Measurements from ENCODE around the gene CHST11.

CHST11 gene

DNA sequence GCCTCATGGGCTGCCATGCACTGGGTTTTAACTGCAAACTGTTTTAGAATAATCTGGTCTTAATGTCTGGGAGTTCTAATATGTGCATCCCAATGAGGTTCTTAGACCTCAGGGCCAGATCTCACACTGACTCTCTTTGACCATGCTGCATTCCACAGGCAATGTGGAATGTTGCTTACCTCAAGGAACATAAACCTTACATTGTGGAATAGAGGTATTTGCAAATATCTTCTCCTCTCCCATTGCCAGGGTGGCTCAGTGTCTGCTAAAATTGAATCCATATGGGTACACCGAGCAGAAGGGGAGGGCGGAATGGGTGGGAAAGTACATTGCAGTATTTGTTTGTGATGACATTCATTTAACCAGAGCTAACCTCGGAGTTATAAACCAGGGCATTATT is 78.6 kb downstream of the CHST11 start:
- Histone ChIP-seq H4K20me1 (peaks cover 100% of the 10 kb centered on the region), H3K4me2 (peak overlapping the region; percentile 62; the same call in 1 of the 2 replicates), H3K36me3 (peaks cover 38% of the 10 kb centered on the region), H3K9me3 (peaks cover 8% of the 10 kb centered on the region), H3K27ac (no peak overlapping the region), H3K27me3 (no peaks in the 10 kb centered on the region), H3K4me1 (peaks cover 60% of the 10 kb centered on the region), H3K4me3 (no peak overlapping the region), H3K9ac (no peak overlapping the region)
- TF ChIP-seq Cebpa-rat (IDR thresholded peaks at IDR 0.05): no peak

- Histone ChIP-seq H3K4me3 (no peak overlapping the region), H3K9me3 (no peaks in the 10 kb centered on the region), H3K9ac (no peak overlapping the region), H3K4me1 (peaks cover 55% of the 10 kb centered on the region), H3K4me2 (peak overlapping the region; percentile 62), H3K27me3 (no peaks in the 10 kb centered on the region), H3K27ac (peak overlapping the region; percentile 50; the same call in 1 of the 2 replicates), H4K20me1 (peaks cover 100% of the 10 kb centered on the region), H3K36me3 (peaks cover 34% of the 10 kb centered on the region)
- no peak for TF ChIP-seq Cebpa-rat (IDR thresholded peaks at IDR 0.05)
Measured at GRCh38 chr12:104536841-104537240, 80.1 kb downstream of the CHST11 start.

- Histone ChIP-seq H3K4me2 (no peak overlapping the region), H3K27ac (no peak overlapping the region), H4K20me1 (peaks cover 100% of the 10 kb centered on the region), H3K36me3 (peaks cover 41% of the 10 kb centered on the region), H3K27me3 (no peaks in the 10 kb centered on the region), H3K4me3 (no peak overlapping the region), H3K9me3 (peaks cover 11% of the 10 kb centered on the region), H3K9ac (no peak overlapping the region), H3K4me1 (peaks cover 43% of the 10 kb centered on the region)
- no peak for TF ChIP-seq Cebpa-rat (IDR thresholded peaks at IDR 0.05)
Measured at GRCh38 chr12:104538056-104538455, 81.3 kb downstream of the CHST11 start.

DNA sequence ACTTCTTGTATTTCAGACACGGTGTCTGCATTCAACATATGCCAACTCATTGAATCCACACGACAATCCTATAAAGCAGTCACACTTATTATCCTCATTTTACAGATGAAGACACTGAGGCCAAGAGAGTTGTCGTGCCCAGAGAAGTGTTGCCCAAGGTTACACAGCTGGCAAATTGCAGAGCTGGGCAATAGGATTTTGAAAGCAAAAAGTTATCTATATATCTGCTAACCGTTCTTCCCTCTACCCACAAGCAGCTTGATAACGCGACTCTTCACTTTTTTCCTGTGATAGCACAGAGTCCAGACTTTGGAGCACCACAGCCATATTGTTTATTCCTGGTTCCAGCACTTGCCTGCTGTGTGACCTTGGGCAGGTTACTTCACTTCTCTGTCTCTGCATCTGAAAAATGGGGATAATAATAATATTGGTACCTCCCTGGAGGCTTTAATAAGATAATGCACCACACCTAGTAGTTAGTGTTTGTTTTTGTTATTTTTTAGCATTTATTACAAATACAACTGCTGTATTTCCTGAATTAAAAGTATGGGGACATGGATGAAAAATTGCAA is 82.2 kb downstream of the CHST11 start:
- H3K27me3 ChIP-seq: no peaks in the 10 kb centered on the region
- peaks cover 13% of the 10 kb centered on the region for H3K9me3 ChIP-seq
- H3K4me1 ChIP-seq: peaks cover 34% of the 10 kb centered on the region
- TF ChIP-seq Cebpa-rat (IDR thresholded peaks at IDR 0.05): no peak
- peaks cover 45% of the 10 kb centered on the region for H3K36me3 ChIP-seq
- H3K9ac ChIP-seq: no peak overlapping the region
- peaks cover 100% of the 10 kb centered on the region for H4K20me1 ChIP-seq
- no peak overlapping the region for H3K4me3 ChIP-seq
- H3K4me2 ChIP-seq: no peak overlapping the region
- H3K27ac ChIP-seq: no peak overlapping the region

DNA sequence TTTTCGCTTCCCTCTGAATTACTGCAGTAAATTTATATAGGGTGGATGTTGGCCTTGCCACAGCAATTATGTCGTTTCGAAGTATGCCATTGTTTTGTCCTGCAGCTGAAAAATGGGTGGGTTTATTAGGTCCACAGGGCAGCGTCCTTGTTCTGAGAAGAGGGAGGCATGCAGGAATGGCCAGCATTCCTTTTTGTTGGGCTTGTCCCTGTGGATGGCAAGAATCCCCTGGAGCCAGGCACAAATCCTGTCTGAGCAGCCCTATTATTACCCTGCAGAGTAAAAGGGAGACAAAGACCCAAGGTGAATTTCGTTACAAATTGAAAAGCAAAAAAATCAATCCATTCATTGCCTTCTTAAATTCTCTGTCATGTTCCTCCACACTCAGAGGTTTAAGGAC is 88.1 kb downstream of the CHST11 start:
- H3K27ac ChIP-seq: peak overlapping the region; percentile 28; the same call in 1 of the 2 replicates
- no peak overlapping the region for H3K4me3 ChIP-seq
- H3K4me1 ChIP-seq: peaks cover 30% of the 10 kb centered on the region
- H3K4me2 ChIP-seq: peak overlapping the region; percentile 54
- H3K9me3 ChIP-seq: peaks cover 13% of the 10 kb centered on the region
- no peak overlapping the region for H3K9ac ChIP-seq
- H3K36me3 ChIP-seq: peaks cover 48% of the 10 kb centered on the region
- H4K20me1 ChIP-seq: peaks cover 100% of the 10 kb centered on the region
- no peak for TF ChIP-seq Cebpa-rat (IDR thresholded peaks at IDR 0.05)
- H3K27me3 ChIP-seq: no peaks in the 10 kb centered on the region

DNA sequence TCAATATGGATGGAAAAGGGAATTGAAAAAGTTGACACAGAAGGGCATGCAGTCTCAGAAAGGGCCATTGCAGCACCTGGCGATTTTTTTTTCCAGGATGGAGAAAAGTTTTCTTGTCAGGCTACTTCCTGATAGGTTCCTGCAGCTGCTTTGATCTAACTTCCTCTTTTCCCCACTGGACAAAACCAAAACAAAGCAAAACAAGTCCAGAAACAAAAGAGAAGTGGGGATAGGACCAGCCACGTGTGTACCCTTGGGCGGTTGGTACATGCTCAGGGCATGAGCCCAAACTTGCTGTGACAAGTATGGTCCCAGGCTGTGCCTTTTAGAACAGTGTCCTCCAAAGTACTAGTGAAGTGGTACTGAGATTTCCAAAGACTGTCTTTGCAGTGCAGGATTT is 89.8 kb downstream of the CHST11 start:
- no peak for TF ChIP-seq Cebpa-rat (IDR thresholded peaks at IDR 0.05)
- Histone ChIP-seq H4K20me1 (peaks cover 100% of the 10 kb centered on the region), H3K9ac (no peak overlapping the region)

GRCh38 chr12:104547235-104547634 is 90.5 kb downstream of the CHST11 start:
- no peak overlapping the region for H3K4me3 ChIP-seq
- peaks cover 19% of the 10 kb centered on the region for H3K9me3 ChIP-seq
- no peak for TF ChIP-seq Cebpa-rat (IDR thresholded peaks at IDR 0.05)
- H3K27ac ChIP-seq: no peak overlapping the region
- H4K20me1 ChIP-seq: peaks cover 100% of the 10 kb centered on the region
- H3K4me2 ChIP-seq: peak overlapping the region; percentile 54
- H3K36me3 ChIP-seq: peaks cover 55% of the 10 kb centered on the region
- no peaks in the 10 kb centered on the region for H3K27me3 ChIP-seq
- peaks cover 36% of the 10 kb centered on the region for H3K4me1 ChIP-seq
- H3K9ac ChIP-seq: no peak overlapping the region

More for the DNA sequence above, 89.8 kb downstream of the CHST11 start:
- H3K9me3 ChIP-seq: peaks cover 17% of the 10 kb centered on the region
- H3K27ac ChIP-seq: no peak overlapping the region
- H3K4me2 ChIP-seq: peak overlapping the region; percentile 54
- peaks cover 55% of the 10 kb centered on the region for H3K36me3 ChIP-seq
- peaks cover 36% of the 10 kb centered on the region for H3K4me1 ChIP-seq
- no peak overlapping the region for H3K4me3 ChIP-seq
- H3K27me3 ChIP-seq: no peaks in the 10 kb centered on the region

GRCh38 chr12:104549815-104550480 is 93.2 kb downstream of the CHST11 start:
- H3K27me3 ChIP-seq: no peaks in the 10 kb centered on the region
- H4K20me1 ChIP-seq: peaks cover 100% of the 10 kb centered on the region
- no peak overlapping the region for H3K4me2 ChIP-seq
- no peak overlapping the region for H3K9ac ChIP-seq
- peaks cover 67% of the 10 kb centered on the region for H3K36me3 ChIP-seq
- H3K4me3 ChIP-seq: no peak overlapping the region
- H3K4me1 ChIP-seq: peaks cover 33% of the 10 kb centered on the region
- H3K9me3 ChIP-seq: peaks cover 28% of the 10 kb centered on the region
- TF ChIP-seq Cebpa-rat (IDR thresholded peaks at IDR 0.05): no peak
- H3K27ac ChIP-seq: no peak overlapping the region

DNA sequence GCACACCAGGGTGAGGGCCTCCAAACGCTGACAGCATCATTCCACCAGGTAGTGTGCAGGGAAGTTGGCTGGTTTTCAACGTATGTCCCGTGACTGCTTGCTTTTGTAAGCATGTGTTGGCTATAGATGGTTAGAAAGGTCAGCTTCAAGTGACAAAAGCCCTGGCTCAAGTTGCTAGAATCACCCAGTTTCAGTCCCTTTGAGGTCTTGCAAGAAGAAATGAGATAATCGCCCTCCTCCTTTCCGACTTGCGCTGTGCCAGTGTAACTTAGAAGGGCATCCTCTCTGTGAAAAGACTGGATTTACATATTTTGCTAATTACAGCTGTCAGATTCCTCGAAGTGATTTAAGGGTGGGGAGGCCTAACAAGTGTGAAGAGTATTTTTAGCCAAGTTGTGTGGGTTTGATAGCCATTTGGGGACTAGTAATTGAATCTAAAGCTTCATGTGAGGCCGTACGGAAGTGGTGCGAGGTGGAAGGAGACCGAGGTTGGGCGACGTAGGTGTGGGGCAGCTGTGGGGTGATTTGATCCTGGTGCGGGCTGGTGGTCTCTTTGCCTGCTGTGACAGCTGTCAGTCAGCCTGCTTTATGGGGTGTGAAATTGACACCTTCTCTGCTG is 94.7 kb downstream of the CHST11 start:
- peaks cover 18% of the 10 kb centered on the region for H3K4me1 ChIP-seq
- no peak overlapping the region for H3K4me3 ChIP-seq
- no peak overlapping the region for H3K9ac ChIP-seq
- no peaks in the 10 kb centered on the region for H3K27me3 ChIP-seq
- no peak overlapping the region for H3K27ac ChIP-seq
- TF ChIP-seq Cebpa-rat (IDR thresholded peaks at IDR 0.05): no peak
- H3K36me3 ChIP-seq: peaks cover 78% of the 10 kb centered on the region
- H3K9me3 ChIP-seq: peaks cover 28% of the 10 kb centered on the region
- no peak overlapping the region for H3K4me2 ChIP-seq
- H4K20me1 ChIP-seq: peaks cover 100% of the 10 kb centered on the region

- no peak overlapping the region for H3K9ac ChIP-seq
- peaks cover 8% of the 10 kb centered on the region for H3K4me1 ChIP-seq
- no peak overlapping the region for H3K4me3 ChIP-seq
- TF ChIP-seq Cebpa-rat (IDR thresholded peaks at IDR 0.05): no peak
- H3K4me2 ChIP-seq: no peak overlapping the region
- H3K36me3 ChIP-seq: peaks cover 75% of the 10 kb centered on the region
- no peak overlapping the region for H3K27ac ChIP-seq
- H3K27me3 ChIP-seq: no peaks in the 10 kb centered on the region
- peaks cover 98% of the 10 kb centered on the region for H4K20me1 ChIP-seq
- H3K9me3 ChIP-seq: peaks cover 28% of the 10 kb centered on the region
Measured at GRCh38 chr12:104553421-104553820, 96.7 kb downstream of the CHST11 start.
